ENCODE measurements around the gene PSTPIP1.

GRCh38 chr15:77001966-77002365, 7.0 kb downstream of the PSTPIP1 start:
- TF ChIP-seq CTCF (IDR thresholded peaks at IDR 0.05), result no peak
- TF ChIP-seq POLR2A (IDR thresholded peaks at IDR 0.05), result no peak

All from vagina (tissue), 2 donors.